Posterior vena cava (tissue), 2 donors: Measurements from ENCODE around the gene CLEC4D. TPM values are rescaled to one million over a fixed set of nuclear protein-coding genes. Genes with fewer than 3 reads are reported as not detected.
"Not testable (repeated sequence)": the region's sequence is repeated elsewhere in the genome, so short reads cannot be mapped to it uniquely, and the experiment has no call there.

ENCODE experiments used
- DNase-seq: peaks from one replicate; pipeline ENCODE4 v3.0.0-alpha.2; 2020; ENCODE audit warnings: low spot score
- intact Hi-C, 2 donors: fragments of 100-400 bp; cut with DNase I; formaldehyde crosslinking; loops; one replicate each; pipeline versions ENCODE4 v1.14.1 to v1.14.2; 2022 to 2023
- long read RNA-seq, 2 donors: library from polyadenylated mRNA; unstranded; transcript quantifications; one replicate each; pipeline ENCODE4 v2.0.0, GENCODE V29; 2020 to 2021
- total RNA-seq, 2 donors: library from RNA; stranded (reverse); fragmentation: NEBNext Ultra II Directional; extraction: Animal tissue kit (Norgen Biotek cat#: 25700); gene quantifications; one replicate each; pipeline ENCODE4 v1.2.1, GENCODE V29; 2021
- donor health status: DM: yes; HTN: yes; CAD: no.
- donor health status: DM: yes; HTN: yes; CAD: no.

The CLEC4D gene
- total RNA-seq, result 1 to 10 TPM in 1 of 2 donors, under 1 TPM in 1; 0.71 to 2.7 TPM
- long read RNA-seq, donor 1, result 0 reads
- long read RNA-seq, donor 2, result 0 reads

- no peak for DNase-seq
- intact Hi-C loops, result no loop called here
Observed at GRCh38 chr12:8513256-8513655, at the start of gene CLEC4D. CLEC4D (plus strand) TSS chr12:8513503; CDS start chr12:8513733, 230 bp downstream.

GRCh38 chr12:8465301-8465996, 47.9 kb upstream of the CLEC4D start:
- no peak for DNase-seq
- intact Hi-C loops, result no loop called here

- intact Hi-C loops, result no loop called here
- no peak for DNase-seq
Observed at GRCh38 chr12:8466241-8466640, 47.1 kb upstream of the CLEC4D start.

GRCh38 chr12:8471090-8471489, 42.2 kb upstream of the CLEC4D start:
- intact Hi-C loops, result no loop called here
- no peak for DNase-seq

- no peak for DNase-seq
- intact Hi-C loops, result no loop called here
Observed at GRCh38 chr12:8475508-8476203, 37.6 kb upstream of the CLEC4D start.

- DNase-seq, result no peak
- intact Hi-C loops, result no loop called here
Observed at GRCh38 chr12:8482571-8483061, 30.7 kb upstream of the CLEC4D start.

GRCh38 chr12:8483079-8483478, 30.2 kb upstream of the CLEC4D start:
- no peak for DNase-seq
- intact Hi-C loops, result no loop called here

- no peak for DNase-seq
- intact Hi-C loops, result no loop called here
Observed at GRCh38 chr12:8491646-8492530, 21.4 kb upstream of the CLEC4D start.

- no peak for DNase-seq
- intact Hi-C loops, result no loop called here
Observed at GRCh38 chr12:8493084-8493483, 20.2 kb upstream of the CLEC4D start.

GRCh38 chr12:8495671-8496070, 17.6 kb upstream of the CLEC4D start:
- intact Hi-C loops, result loop anchor here in 1 of 2 donors (1.0 kb wide), 1 partner anchor 41 kb away; no protein-coding TSS in a partner anchor

GRCh38 chr12:8496074-8496473, 17.2 kb upstream of the CLEC4D start:
- not testable (repeated sequence) for DNase-seq
- intact Hi-C loops, result loop anchor here in 1 of 2 donors (1.0 kb wide), 1 partner anchor 40 kb away; no protein-coding TSS in a partner anchor

More at GRCh38 chr12:8495671-8496070, 17.6 kb upstream of the CLEC4D start:
- not testable (repeated sequence) for DNase-seq

GRCh38 chr12:8499616-8500015, 13.7 kb upstream of the CLEC4D start:
- intact Hi-C loops, result no loop called here
- DNase-seq, result no peak

GRCh38 chr12:8501720-8502119, 11.6 kb upstream of the CLEC4D start:
- intact Hi-C loops, result no loop called here
- no peak for DNase-seq

GRCh38 chr12:8504351-8504750, 9.0 kb upstream of the CLEC4D start:
- no peak for DNase-seq
- intact Hi-C loops, result no loop called here

GRCh38 chr12:8507596-8507995, 5.7 kb upstream of the CLEC4D start:
- intact Hi-C loops, result no loop called here
- no peak for DNase-seq

- DNase-seq, result no peak
- intact Hi-C loops, result no loop called here
Observed at GRCh38 chr12:8508223-8508622, 5.1 kb upstream of the CLEC4D start.

GRCh38 chr12:8508910-8509841, 4.1 kb upstream of the CLEC4D start:
- no peak for DNase-seq
- intact Hi-C loops, result no loop called here

- intact Hi-C loops, result no loop called here
- DNase-seq, result no peak
Observed at GRCh38 chr12:8517971-8518370, 4.7 kb downstream of the CLEC4D start.
